Measurements from ENCODE around the gene ZNF544. TPM values are rescaled to one million over a fixed set of nuclear protein-coding genes. Genes with fewer than 3 reads are reported as not detected.
A peak's percentile ranks its signal among the peaks of the same experiment; 100 is the strongest.

The ZNF544 gene
- total and polyA plus RNA-seq, 2 of the 8 experiments (the other 6 are each of a cell fraction or from before 2014, with no cell fraction given): 48.8 to 60.8 TPM

DNA sequence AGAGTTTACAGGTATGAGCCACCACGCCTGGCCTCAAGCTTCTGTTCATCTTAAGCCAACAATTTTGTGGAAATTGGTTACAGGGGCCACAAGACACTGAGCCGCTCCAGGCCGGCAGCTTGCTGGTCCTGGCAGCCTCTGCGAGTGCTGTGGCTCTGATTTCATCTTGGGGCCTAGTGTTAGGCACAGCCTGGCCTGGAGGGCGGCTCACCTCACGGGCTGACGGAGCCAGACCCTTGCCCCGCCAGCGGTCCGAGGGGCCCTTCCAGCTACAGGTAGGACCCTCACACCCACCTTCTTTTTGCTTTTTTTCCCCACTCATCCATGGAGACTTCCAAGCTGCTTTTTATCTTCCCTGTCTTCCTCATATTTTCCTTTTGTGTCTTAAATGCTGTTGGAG, 8.6 kb downstream of the ZNF544 start:
- H3K36me3 ChIP-seq (ENCODE audit: control insufficient read depth in 2 of 4, insufficient read depth in 4 of 4, low read length in 3 of 4): peaks cover 28 to 85% (median 65%) of the 10 kb centered on the region in 4 experiments
- H3K4me1 ChIP-seq (replicated peaks in 1 of 4; ENCODE audit: control insufficient read depth in 3 of 4, insufficient read depth in 4 of 4, low read length in 3 of 4): no peaks in the 10 kb centered on the region
- H3K9me3 ChIP-seq (ENCODE audit: insufficient read depth in 2 of 2, low read depth in 1 of 2, low read length in 1 of 2): no peaks in the 10 kb centered on the region
- no peak overlapping the region for H2BK12ac ChIP-seq (ENCODE audit: low read depth, low read length)
- POLR2A ChIA-PET (ENCODE audit: partially characterized antibody): interaction anchor here (0.6 to 6.5 kb wide), 16 partner anchors 9 to 390 kb away, joined by 3 to 52 read pairs (median 4); partner anchors contain the start of genes ERVK3-1, ZNF544 and ZNF8
- no peak overlapping the region for H2BK5ac ChIP-seq (ENCODE audit: low read depth, low read length)
- H3K4me2 ChIP-seq (ENCODE audit: insufficient read depth in 1 of 2, low read depth in 2 of 2, low read length in 2 of 2): no peak overlapping the region
- no peaks in the 10 kb centered on the region for H3K27me3 ChIP-seq (replicated peaks in 1 of 4; ENCODE audit: control insufficient read depth in 3 of 4, extremely low read depth in 1 of 4, insufficient read depth in 3 of 4, low read length in 3 of 4)
- H2BK15ac ChIP-seq (ENCODE audit: low read length): no peak overlapping the region
- 90% methylated on average over 10 of the region's 10 CpGs; no CpG with 5 or more reads in 1 of the 2 experiments for WGBS, 2 experiments (ENCODE audit: extremely low coverage in 1 of 2, insufficient coverage in 1 of 2, insufficient read length in 1 of 2, insufficient replicate concordance in 2 of 2, low coverage in 1 of 2, low lambda C conversion rate in 2 of 2, missing lambda C conversion rate in 1 of 2)
- no peak overlapping the region for H2AK5ac ChIP-seq (ENCODE audit: low read depth, low read length)
- no peak overlapping the region for H3K4ac ChIP-seq (replicated peaks; ENCODE audit: insufficient read length, low read depth, low read length)
- H3K9ac ChIP-seq (replicated peaks in 1 of 4; ENCODE audit: extremely low read depth in 1 of 4, low read depth in 3 of 4, low read length in 3 of 4): no peak overlapping the region
- CTCF ChIA-PET (ENCODE audit: partially characterized antibody): interaction anchor here (0.5 to 1.5 kb wide), 3 partner anchors 9 to 255 kb away, joined by 3 to 9 read pairs (median 3); partner anchors contain the start of gene ZNF544
- H3K14ac ChIP-seq (ENCODE audit: insufficient read length): no peak overlapping the region
- H4K91ac ChIP-seq (replicated peaks; ENCODE audit: insufficient read length, low read length): no peak overlapping the region
- TF ChIP-seq, protein P1, sequence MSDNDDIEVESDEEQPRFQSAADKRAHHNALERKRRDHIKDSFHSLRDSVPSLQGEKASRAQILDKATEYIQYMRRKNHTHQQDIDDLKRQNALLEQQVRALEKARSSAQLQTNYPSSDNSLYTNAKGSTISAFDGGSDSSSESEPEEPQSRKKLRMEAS (IDR thresholded peaks at IDR 0.05): no peak
- no peak for TF ChIP-seq SUZ12 (IDR thresholded peaks at IDR 0.05; ENCODE audit: low read length)
- no peak for TF ChIP-seq SAP30 (IDR thresholded peaks at IDR 0.05; ENCODE audit: insufficient read depth, insufficient replicate concordance, low read length)
- TF ChIP-seq JUND (IDR thresholded peaks at IDR 0.05; ENCODE audit: low read length): no peak
- no peak overlapping the region for H3K18ac ChIP-seq (ENCODE audit: extremely low read depth, low read length)
- H4K20me1 ChIP-seq (replicated peaks in 1 of 2; ENCODE audit: control insufficient read depth in 1 of 2, insufficient read depth in 2 of 2, low read length in 2 of 2): peaks cover 4 to 20% of the 10 kb centered on the region in 2 experiments
- H2BK20ac ChIP-seq (ENCODE audit: low read length): no peak overlapping the region
- H3K4me3 ChIP-seq (ENCODE audit: extremely low read depth in 1 of 4, insufficient read depth in 2 of 4, low read depth in 3 of 4, low read length in 4 of 4): no peak overlapping the region
- no peaks in the 10 kb centered on the region for H3K23me2 ChIP-seq (ENCODE audit: low read depth, low read length)
- peaks cover 4 to 44% of the 10 kb centered on the region in 2 experiments; a peak in 3 of 4 replicates for H3K79me2 ChIP-seq (ENCODE audit: control insufficient read depth in 1 of 2, insufficient read depth in 2 of 2, low read length in 2 of 2)
- H2BK120ac ChIP-seq (replicated peaks; ENCODE audit: low read depth, low read length): no peak overlapping the region
- H3K79me1 ChIP-seq (ENCODE audit: low read depth, low read length): peaks cover 7% of the 10 kb centered on the region; the same call in 1 of the 2 replicates
- no peak overlapping the region for H3K23ac ChIP-seq (ENCODE audit: insufficient read length)
- no peak overlapping the region for H2AFZ ChIP-seq (ENCODE audit: low read length)
- FAIRE-seq (no peak), DNase-seq (ENCODE audit: low read depth in 1 of 2, low spot score in 2 of 2) (no peak)
- H4K5ac ChIP-seq (ENCODE audit: insufficient read length, low read depth, low read length): no peak overlapping the region
- H3K56ac ChIP-seq (replicated peaks; ENCODE audit: insufficient read length, low read depth, low read length): no peak overlapping the region
- peak overlapping the region; percentile 51; the same call in 1 of the 2 replicates for H4K8ac ChIP-seq (ENCODE audit: extremely low read depth, insufficient read depth, low read length)
- no peak overlapping the region for H3K27ac ChIP-seq (ENCODE audit: low read depth, low read length)

Data from H1 (cell line).